Umbilical cord (tissue), 2 donors: ENCODE data around the gene CYP2A6. TPM values are rescaled to one million over a fixed set of nuclear protein-coding genes. Genes with fewer than 3 reads are reported as not detected.
"Not testable (repeated sequence)": the region's sequence is repeated elsewhere in the genome, so short reads cannot be mapped to it uniquely, and the experiment has no call there.

Experiments
- DNase-seq: peaks from one replicate; pipeline ENCODE4 v3.0.0-alpha.2; 2015; ENCODE audit warnings: low spot score
- total RNA-seq: library from RNA; depleted of rRNA; stranded (reverse); fragments of >200 nt; gene quantifications from one replicate; pipeline ENCODE4 v1.2.3, GENCODE V29; 2014; ENCODE audit warnings: low replicate concordance; ENCODE audit not compliant: insufficient read depth

The CYP2A6 gene, protein sequence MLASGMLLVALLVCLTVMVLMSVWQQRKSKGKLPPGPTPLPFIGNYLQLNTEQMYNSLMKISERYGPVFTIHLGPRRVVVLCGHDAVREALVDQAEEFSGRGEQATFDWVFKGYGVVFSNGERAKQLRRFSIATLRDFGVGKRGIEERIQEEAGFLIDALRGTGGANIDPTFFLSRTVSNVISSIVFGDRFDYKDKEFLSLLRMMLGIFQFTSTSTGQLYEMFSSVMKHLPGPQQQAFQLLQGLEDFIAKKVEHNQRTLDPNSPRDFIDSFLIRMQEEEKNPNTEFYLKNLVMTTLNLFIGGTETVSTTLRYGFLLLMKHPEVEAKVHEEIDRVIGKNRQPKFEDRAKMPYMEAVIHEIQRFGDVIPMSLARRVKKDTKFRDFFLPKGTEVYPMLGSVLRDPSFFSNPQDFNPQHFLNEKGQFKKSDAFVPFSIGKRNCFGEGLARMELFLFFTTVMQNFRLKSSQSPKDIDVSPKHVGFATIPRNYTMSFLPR
- not detected for total RNA-seq

DNA sequence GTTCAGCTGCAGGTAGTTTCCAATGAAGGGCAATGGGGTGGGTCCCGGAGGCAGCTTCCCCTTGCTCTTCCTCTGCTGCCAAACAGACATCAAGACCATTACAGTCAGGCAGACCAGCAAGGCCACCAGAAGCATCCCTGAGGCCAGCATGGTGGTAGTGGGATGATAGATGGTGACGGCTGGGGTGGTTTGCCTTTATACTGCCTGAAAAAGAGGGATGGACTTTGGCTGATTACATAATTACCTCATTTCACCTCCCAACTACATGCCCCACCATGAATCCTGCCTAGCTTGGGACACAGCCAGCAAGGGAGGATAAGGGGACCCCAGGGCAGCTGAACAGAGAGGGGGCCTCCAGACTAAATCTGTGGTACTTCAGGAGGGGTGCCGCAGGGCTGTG lies at the start of gene CYP2A6:
Gene CYP2A6, minus strand, starts transcription at position 171 of the 400 bp plus-strand sequence. Its CDS starts 21 bp downstream, at position 150.
- DNase-seq, result not testable (repeated sequence)

DNA sequence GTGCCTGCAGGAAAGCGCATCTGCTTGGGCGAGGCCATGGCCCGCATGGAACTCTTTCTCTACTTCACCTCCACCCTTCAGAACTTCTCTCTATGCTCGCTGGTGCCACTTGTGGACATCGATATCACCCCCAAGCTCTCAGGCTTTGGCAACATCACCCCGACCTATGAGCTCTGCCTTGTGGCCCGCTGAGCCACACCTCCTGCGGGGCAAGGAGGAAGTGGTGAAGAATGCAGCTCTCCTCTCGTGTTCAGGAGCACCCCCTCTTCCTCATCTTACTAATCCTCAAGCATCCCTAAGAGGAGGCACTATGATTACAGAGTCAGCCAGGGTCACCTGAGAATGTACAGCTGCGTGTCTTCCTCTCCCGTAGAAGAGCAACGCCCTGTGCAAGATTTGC lies 49.7 kb upstream of the CYP2A6 start:
- not testable (repeated sequence) for DNase-seq

DNA sequence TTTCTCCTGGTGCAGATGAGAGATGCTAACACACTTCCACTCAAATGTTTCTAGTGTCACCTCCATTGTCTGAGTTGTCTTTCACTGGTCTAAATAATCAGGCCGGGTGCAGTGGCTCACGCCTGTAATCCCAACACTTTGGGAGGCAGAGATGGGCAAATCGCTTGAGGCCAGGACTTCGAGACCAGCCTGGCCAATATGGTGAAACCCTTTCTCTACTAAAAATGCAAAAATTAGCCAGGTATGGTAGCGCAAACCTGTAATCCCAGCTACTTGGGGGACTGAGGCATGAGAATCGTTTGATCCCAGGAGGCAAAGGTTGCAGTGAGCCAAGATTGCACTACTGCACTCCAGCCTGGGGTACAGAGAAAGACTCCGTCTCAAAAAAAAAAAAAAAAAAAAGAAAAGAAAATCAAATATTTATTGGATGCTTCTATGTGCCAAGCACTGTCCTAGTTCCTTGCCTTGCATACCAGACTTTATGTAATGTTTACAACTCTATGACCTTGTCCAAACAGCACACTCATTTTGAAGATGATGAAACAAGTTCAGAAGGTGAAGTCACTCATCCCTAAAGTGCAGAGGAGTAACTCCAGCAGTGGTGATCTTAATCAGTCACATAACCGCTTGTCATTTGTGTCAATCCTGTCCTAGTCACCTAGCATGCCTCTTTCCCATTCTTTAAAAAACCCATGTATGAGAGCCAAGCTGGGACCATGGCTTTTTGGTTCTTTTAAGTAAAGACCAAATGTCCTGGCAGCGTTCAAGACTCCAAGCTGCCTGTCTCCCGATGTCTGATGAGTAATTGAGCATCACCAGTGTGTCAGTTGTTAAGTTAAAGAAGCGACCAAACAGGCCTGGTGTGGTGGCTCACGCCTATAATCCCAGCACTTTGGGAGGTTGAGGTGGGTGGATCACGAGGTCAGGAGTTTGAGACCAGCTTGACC lies 46.9 kb upstream of the CYP2A6 start:
- not testable (repeated sequence) for DNase-seq

DNA sequence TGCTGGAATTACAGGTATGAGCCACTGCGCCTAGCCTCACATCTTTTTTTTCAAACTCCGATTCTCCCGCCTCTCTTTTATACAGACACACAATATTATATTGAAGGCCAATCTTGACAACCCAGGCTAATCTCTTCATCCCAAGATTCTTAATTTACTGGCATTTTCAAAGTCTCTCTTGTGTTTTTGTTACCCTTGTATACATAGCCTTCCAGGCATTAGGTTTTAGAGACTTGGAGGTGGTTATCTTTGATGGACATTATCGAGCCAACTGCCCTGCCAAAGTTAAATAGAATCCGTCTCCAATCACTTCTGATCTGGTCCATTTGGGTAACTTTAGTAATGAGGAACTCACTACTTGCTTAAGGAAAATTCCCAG lies 46.2 kb upstream of the CYP2A6 start:
- DNase-seq, result no peak

DNA sequence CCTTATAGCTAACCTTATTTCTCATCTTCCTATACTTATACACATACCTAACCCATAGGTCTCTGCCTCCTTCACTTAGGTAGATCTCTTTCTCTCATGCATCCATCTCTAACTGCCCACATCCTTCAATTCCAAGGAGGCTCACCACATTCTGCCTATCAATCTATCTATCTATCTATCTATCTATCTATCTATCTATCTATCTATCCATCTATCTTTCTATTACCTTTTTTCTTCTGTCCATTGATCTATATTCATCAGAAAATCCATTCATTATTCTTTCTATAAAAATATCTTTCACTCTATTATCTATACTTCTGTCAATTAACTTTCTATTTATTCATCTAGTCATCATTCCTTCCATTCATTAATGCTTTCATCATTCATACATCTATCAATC lies 42.9 kb upstream of the CYP2A6 start:
- DNase-seq, result no peak

DNA sequence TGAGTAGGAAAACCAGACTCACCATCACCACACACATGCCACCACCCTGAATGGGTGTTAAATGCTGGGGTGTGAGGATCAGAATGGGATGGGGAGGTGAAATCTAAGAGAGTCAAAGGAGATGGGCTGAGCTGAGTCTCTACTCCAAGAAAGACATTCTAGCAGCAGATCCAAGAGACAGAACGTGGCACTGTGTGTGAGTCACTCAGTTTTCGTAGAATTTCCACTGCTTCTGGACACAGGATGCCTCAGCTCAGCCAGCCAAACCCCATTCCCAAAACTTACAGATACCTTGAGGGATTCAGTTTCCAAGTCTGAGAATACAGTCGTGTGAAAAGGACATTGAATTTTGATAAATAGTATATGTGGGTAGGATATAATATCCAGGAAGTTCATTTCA lies 39.1 kb upstream of the CYP2A6 start:
- peak; percentile 14 for DNase-seq

DNA sequence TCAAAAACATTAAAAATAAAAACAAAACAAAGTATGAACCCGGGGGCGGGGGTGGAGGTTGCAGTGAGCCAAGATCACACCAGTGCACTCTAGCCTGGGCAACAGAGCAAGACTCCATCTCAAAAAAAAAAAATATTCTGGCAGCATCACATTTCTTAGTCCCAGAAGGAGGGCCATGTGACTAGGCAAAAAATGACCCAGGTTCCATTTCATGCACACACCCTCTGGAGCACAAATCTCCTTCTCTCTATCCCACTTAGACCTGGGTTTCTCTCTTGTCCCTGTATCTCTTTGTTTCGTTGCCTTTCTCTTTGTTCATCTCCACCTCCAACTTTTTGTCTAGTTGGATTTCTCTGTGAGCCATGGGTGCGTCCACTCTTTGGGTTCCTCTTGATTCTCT lies 37.9 kb upstream of the CYP2A6 start:
- no peak for DNase-seq

DNA sequence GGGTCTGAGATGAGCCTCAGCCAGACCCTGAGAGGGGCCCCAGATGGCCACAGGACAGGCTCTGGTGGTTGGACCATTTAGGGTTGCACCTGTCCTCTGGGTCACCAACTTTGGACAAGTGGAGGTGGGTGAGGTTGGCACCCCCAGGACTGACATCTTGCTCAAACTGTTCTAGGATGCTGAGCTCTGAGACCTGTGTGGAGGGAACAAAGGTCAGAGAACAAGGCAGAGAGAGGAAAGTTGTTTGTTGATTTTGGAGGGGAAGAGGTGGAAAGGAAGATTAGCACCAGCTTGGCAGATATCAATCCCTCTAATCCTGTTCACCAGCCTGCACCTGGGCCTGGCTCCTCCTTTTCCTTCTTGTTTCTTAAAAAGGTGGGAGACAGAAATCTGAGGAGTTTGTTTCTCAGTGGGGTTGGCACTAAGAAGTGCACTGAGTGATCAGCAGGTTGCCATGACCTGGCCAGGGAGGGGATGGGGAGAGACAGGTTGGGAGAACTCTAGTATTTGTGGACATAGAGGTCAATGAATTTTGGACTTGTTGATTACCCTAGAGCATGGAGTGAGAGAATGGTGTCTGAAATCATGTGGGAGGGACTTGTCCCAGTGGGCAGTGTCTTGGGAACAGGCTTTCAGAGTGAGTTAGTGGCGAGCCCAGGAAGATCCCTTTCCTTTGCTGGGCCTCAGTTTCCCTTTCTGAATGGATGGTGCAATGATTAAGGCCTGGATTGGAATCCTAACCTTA lies 34.1 kb upstream of the CYP2A6 start:
- DNase-seq, result not testable (repeated sequence)

DNA sequence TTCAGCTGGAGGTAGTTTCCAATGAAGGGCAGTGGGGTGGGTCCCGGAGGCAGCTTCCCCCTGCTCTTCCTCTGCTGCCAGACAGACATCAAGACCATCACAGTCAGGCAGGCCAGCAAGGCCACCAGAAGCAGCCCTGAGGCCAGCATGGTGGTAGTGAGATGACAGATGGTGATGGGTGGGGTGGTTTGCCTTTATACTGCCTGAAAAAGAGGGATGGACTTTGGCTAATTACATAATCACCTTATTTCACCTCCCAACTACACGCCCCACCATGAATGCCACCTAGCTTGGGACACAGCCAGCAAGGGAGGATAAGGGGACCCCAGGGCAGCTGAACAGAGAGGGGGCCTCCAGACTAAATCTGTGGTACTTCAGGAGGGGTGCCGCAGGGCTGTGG lies 31.8 kb upstream of the CYP2A6 start, which contains the start of gene CYP2A7:
Gene CYP2A7, minus strand, starts transcription at position 170 of the 400 bp plus-strand sequence. Its CDS starts 21 bp downstream, at position 149.
- not testable (repeated sequence) for DNase-seq

DNA sequence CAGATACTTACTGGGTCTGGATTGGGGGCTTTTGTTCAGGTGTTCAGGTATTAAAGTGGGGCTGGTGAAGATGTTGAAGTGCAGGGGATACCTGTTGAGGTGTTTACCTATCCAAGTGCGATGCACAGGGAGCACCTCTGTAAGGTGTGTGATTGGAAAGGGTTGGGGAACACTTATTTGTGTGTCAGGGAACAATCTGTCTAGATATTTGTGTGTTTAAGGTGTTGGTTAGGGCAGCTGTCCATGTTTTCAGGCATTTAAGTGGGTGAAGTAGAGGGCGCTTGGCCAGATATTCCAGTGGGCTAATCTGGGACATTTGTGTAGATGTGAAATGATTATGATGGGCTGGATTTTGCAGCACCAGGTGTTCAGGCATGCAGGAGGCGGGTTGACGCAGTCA lies 29.1 kb upstream of the CYP2A6 start:
- not testable (repeated sequence) for DNase-seq

DNA sequence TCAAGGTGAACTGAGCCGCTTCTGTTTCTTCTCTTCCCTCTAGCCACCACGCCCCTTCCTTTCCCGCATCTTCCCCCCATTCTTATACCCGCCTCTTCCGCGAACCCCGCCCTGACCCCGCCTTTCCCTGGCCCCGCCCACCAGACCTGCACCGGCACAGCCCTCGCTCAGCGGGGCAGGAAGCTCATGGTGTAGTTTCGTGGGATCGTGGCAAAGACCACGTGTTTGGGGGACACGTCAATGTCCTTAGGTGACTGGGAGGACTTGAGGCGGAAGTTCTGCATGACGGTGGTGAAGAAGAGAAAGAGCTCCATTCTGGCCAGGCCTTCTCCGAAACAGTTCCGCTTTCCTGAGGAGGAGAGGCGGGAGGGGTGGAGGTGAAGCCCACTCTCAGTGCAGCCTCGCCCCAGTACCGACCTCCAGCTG lies 25.3 kb upstream of the CYP2A6 start:
- not testable (repeated sequence) for DNase-seq

DNA sequence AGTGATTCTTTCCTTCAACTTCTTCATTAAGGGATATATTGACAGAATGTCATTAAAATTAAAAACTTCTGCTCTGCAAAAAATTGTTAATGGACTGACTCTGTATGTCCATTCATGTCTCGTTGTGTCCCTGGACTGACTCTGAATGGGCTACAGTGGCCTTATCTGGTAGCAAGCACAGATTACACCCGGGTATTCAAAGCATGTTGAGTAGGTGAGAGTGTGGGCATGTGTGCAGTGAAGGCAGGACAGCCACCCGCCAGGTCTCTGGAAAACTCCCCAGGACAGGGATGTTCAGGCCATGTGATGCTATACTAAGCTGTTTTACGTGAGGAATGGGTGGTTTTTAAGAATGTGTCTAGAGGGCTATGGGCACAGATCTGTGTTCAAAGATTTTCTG lies 24.6 kb upstream of the CYP2A6 start:
- DNase-seq, result not testable (repeated sequence)

DNA sequence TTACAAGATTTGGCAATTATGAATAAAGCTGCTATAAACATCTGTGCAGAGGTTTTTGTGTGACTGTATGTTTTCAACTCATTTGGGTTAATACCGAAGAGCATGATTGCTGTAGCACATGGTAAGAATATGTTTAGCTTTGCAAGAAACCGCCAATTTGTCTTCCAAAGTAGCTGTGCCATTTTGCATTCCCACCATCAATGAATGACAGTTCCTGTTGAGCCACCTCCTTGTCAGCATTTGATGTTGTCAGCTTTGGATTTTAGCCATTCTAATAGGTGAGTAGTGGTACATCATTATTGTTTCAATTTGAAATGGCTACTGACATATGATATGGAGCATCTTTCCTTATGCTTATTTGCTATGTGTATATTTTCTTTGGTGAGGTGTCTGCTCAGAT lies 23.6 kb upstream of the CYP2A6 start:
- not testable (repeated sequence) for DNase-seq

DNA sequence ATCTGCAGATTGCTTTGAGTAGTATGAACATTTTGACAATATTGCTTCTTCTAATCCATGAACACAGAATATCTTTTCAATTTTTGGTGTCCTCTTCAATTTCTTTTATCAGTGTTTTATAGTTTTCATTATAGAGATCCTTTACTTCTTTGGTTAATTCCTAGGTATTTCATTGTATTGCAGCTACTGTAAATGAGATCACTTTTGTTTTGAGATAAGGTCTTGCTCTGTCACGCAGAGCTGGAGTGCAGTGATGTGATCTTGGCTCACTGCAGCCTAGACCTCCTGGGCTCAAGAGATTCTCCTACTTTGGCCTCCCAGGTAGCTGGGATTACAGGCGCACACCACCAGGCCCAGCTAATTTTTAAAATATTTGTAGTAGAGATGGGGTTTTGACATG lies 22.0 kb upstream of the CYP2A6 start:
- no peak for DNase-seq

DNA sequence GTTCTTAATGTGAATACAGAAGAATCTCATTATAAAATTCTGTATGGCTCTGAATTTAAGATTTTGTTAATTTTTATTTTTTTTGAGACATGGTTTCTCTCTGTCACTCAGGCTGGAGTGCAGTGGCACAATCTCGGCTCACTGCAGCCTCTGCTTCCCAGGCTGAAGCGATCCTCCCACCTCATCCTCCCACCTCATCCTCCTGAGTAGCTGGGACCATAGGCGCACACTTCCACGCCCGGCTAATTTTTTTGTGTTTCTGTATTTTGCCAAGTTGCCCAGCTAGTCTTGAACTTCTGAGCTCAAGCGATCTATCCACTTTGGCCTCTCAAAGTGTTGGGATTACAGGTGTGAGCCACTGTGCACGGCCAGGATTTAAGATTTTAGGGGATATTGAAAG lies 17.5 kb upstream of the CYP2A6 start:
- no peak for DNase-seq

DNA sequence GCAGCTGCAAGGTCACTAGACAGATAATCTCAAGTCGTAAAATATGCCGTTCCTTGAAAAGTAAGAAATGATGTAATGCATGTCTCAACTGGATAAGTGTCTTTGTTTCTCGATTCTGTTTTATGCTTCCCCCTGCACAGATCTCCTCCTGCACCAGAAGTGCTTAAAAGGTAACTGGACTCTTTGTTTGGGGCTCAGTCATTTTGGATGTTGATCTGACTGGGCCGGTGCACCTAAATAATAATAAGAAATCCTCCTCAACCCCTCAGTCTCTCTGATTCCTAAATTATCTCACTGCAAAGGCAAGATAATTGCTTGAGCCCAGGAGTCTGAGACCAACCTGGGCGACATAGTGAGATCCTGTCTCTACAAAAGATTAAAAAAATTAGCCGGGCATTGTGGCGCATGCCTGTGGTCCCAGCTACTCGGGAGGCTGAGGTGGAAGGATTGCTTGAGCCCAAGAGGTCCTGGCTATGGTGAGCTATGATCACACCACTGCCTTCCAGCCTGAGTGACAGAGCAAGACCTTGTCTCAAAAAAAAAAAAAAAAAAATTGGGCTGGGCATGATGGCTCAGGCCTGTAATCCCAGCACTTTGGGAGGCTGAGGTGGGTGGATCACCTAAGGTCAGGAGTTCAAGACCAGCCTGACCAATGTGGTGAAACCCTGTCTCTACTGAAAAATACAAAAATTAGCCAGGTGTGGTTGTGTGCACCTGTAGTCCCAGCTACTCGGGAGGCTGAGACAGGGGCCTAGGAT lies 14.7 kb upstream of the CYP2A6 start:
- DNase-seq, result peak; percentile 49

DNA sequence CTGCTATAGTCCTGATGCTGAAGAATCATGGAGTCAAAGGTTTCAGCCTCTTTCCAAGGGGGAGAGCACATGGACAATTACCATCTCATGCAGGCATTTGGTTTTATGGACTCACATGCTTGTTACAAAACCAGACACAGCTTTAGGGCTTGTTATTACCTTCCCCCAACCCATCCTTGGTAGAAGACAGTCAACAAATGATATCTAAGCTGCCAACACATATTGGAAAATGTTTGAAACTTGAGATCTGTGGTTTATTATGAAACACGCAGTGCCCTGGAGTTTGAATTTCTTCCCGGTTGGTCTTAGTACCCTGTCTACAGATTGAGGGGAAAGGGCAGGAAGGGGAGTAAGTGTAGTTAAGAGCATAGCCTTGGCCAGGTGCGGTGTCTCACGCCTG lies 12.5 kb upstream of the CYP2A6 start:
- DNase-seq, result peak; percentile 43

DNA sequence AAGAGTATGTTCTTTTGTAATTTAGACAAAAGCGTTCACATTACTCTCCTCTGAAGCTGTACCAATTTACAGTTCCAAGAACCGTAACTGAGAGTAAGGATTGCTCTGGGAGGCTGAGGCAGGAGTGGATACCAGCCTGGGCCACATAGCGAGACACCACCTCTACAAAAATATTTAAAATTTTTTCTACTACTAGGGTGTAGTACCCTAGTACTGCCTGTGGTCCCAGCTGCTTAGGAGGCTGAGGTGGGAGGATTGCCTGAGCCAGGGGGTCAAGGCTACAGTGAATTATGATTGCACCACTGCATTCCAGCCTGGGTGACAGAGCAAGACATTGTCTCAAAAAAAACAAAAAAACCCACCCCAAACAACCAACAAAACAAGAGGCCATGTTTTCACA lies 12.1 kb upstream of the CYP2A6 start:
- DNase-seq, result no peak

DNA sequence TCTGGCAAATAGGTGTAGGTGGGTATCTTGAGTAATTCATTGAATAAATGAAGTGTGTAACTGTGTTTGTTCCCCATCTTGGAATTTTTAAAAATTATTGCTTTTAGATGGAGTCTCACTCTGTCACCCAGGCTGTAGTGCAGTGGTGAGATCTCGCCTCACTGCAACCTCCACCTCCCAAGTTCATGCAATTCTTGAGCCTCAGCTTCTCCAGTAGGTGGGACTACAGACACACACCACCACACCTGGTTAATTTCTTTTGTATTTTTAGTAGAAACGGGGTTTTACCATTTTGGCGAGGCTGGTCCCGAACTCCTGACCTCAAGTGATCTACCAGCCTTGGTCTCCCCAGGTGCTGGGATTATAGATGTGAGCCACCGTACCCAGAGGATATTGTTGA lies 7.9 kb upstream of the CYP2A6 start:
- DNase-seq, result no peak

DNA sequence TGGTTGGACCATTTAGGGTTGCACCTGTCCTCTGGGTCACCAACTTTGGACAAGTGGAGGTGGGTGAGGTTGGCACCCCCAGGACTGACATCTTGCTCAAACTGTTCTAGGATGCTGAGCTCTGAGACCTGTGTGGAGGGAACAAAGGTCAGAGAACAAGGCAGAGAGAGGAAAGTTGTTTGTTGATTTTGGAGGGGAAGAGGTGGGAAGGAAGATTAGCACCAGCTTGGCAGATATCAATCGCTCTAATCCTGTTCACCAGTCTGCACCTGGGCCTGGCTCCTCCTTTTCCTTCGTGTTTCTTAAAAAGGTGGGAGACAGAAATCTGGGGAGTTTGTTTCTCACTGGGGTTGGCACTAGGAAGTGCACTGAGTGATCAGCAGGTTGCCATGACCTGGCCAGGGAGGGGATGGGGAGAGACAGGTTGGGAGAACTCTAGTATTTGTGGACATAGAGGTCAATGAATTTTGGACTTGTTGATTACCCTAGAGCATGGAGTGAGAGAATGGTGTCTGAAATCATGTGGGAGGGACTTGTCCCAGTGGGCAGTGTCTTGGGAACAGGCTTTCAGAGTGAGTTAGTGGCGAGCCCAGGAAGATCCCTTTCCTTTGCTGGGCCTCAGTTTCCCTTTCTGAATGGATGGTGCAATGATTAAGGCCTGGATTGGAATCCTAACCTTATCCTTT lies 2.4 kb upstream of the CYP2A6 start:
- not testable (repeated sequence) for DNase-seq
